ENCODE data around the gene LRTM2. TPM values are rescaled to one million over a fixed set of nuclear protein-coding genes. Genes with fewer than 3 reads are reported as not detected.

LRTM2 gene
- total and polyA plus RNA-seq, 9 of the 15 experiments (the other 6 are each of a cell fraction or from before 2014, with no cell fraction given): 0.09 TPM; not detected in 8

- Histone ChIP-seq H4K20me1 (replicated peaks; ENCODE audit: control insufficient read depth, insufficient read depth, low read length) (no peaks in the 10 kb centered on the region), H2AFZ (ENCODE audit: low read depth, low read length) (no peak overlapping the region), H3K9me1 (ENCODE audit: control insufficient read depth, insufficient read depth, low read length) (no peaks in the 10 kb centered on the region), H3K9ac (ENCODE audit: insufficient read depth in 1 of 2, low read depth in 2 of 2, low read length in 2 of 2) (no peak overlapping the region), H3K4me3 (no peak overlapping the region), H3K4me1 (replicated peaks in 1 of 2; ENCODE audit: control insufficient read depth in 2 of 2, insufficient read depth in 2 of 2, low read length in 2 of 2) (peaks cover 0 to 4% of the 10 kb centered on the region in 2 experiments; a peak in 2 of 5 replicates), H3K36me3 (ENCODE audit: control insufficient read depth, insufficient read depth, low read length) (no peaks in the 10 kb centered on the region), H3K4me2 (ENCODE audit: insufficient read depth, low read length) (no peak overlapping the region), H3K27me3 (ENCODE audit: control insufficient read depth in 2 of 2, insufficient read depth in 2 of 2, low read length in 2 of 2) (peaks cover 16 to 36% of the 10 kb centered on the region in 2 experiments; a peak in 4 of 5 replicates), H3K79me2 (ENCODE audit: control insufficient read depth, insufficient read depth, low read length) (no peaks in the 10 kb centered on the region), H3K9me3 (replicated peaks; ENCODE audit: control insufficient read depth, insufficient read depth, low read depth, low read length) (no peaks in the 10 kb centered on the region), H3K27ac (ENCODE audit: extremely low read depth, low read depth, low read length) (no peak overlapping the region)
- ATAC-seq (no peak), FAIRE-seq (no peak), DNase-seq (ENCODE audit: extremely low read depth in 1 of 4, low spot score in 3 of 4) (no peak)
- BruUV-seq (replicated peaks): no TSS peak
- in situ Hi-C loops (cut with MboI): no loop called here
- WGBS (ENCODE audit: insufficient coverage, low coverage, missing lambda C conversion rate): 0% methylated on average over 3 of the region's 4 CpGs
- CTCF ChIA-PET (ENCODE audit: low intra/inter-chr PET ratio): no interaction called here
- POLR2A ChIA-PET: interaction anchor here (1.3 kb wide), 1 partner anchor 16 kb away, joined by 3 read pairs; no protein-coding TSS in a partner anchor
- intact Hi-C loops (cut with micrococcal nuclease): no loop called here
- TF ChIP-seq ZKSCAN3 (CRISPR knock-in tag; IDR thresholded peaks at IDR 0.05) (no peak), KAT8 (IDR thresholded peaks at IDR 0.05; ENCODE audit: low read depth) (no peak), SIN3A (IDR thresholded peaks at IDR 0.05; ENCODE audit: borderline replicate concordance in 2 of 2, control insufficient read depth in 1 of 2, low read depth in 2 of 2, low read length in 2 of 2) (no peak), ARID4B (CRISPR knock-in tag; IDR thresholded peaks at IDR 0.05) (no peak), ZC3H11A (IDR thresholded peaks at IDR 0.05; ENCODE audit: low read depth, low read length) (no peak), GABPB2 (CRISPR knock-in tag; conservative IDR thresholded peaks at IDR 0.05) (no peak), TAF9B (IDR thresholded peaks at IDR 0.05; ENCODE audit: partially characterized antibody) (no peak), ZNF347 (CRISPR knock-in tag; IDR thresholded peaks at IDR 0.05; ENCODE audit: low read depth) (no peak), ZKSCAN1 (IDR thresholded peaks at IDR 0.05; ENCODE audit: low read depth, low read length) (no peak), TCF15 (CRISPR knock-in tag; IDR thresholded peaks at IDR 0.05) (no peak), BRF1 (IDR thresholded peaks at IDR 0.05; ENCODE audit: borderline replicate concordance, extremely low read depth, insufficient read length) (no peak)
- TF ChIP-seq, protein P1, sequence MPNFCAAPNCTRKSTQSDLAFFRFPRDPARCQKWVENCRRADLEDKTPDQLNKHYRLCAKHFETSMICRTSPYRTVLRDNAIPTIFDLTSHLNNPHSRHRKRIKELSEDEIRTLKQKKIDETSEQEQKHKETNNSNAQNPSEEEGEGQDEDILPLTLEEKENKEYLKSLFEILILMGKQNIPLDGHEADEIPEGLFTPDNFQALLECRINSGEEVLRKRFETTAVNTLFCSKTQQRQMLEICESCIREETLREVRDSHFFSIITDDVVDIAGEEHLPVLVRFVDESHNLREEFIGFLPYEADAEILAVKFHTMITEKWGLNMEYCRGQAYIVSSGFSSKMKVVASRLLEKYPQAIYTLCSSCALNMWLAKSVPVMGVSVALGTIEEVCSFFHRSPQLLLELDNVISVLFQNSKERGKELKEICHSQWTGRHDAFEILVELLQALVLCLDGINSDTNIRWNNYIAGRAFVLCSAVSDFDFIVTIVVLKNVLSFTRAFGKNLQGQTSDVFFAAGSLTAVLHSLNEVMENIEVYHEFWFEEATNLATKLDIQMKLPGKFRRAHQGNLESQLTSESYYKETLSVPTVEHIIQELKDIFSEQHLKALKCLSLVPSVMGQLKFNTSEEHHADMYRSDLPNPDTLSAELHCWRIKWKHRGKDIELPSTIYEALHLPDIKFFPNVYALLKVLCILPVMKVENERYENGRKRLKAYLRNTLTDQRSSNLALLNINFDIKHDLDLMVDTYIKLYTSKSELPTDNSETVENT (CRISPR knock-in tag; IDR thresholded peaks at IDR 0.05): no peak
- TF ChIP-seq, protein P2, sequence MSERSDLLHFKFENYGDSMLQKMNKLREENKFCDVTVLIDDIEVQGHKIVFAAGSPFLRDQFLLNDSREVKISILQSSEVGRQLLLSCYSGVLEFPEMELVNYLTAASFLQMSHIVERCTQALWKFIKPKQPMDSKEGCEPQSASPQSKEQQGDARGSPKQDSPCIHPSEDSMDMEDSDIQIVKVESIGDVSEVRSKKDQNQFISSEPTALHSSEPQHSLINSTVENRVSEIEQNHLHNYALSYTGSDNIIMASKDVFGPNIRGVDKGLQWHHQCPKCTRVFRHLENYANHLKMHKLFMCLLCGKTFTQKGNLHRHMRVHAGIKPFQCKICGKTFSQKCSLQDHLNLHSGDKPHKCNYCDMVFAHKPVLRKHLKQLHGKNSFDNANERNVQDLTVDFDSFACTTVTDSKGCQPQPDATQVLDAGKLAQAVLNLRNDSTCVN (CRISPR knock-in tag; IDR thresholded peaks at IDR 0.05): no peak
Observed at GRCh38 chr12:1847411-1847810, 27.0 kb downstream of the LRTM2 start.

Measured in K562 (cell line).